Astrocyte (in vitro differentiated cells and primary cell): ENCODE data around the gene CIAO3. TPM values are rescaled to one million over a fixed set of nuclear protein-coding genes. Genes with fewer than 3 reads are reported as not detected.

Source experiments
- DNase-seq: peaks from one replicate; pipeline ENCODE4 v3.0.0-alpha.2; 2010; ENCODE audit warnings: low read depth
- FAIRE-seq: peaks from 2 replicates; lab custom pipeline; 2011; peaks lifted over from hg19 to GRCh38; lab: Jason Lieb, UNC
- H2AFZ ChIP-seq: 2 replicates; pipeline ENCODE4 v1.6.0; 2012; ENCODE audit warnings: low read depth, low read length, inconsistent platforms
- H3K27ac ChIP-seq: 2 replicates; pipeline ENCODE4 v1.5.1; 2011; ENCODE audit warnings: low read depth, low read length, inconsistent platforms
- H3K27me3 ChIP-seq: 2 replicates; pipeline ENCODE4 v1.6.0; 2011; ENCODE audit warnings: low read length, inconsistent platforms; ENCODE audit not compliant: insufficient read depth
- H3K36me3 ChIP-seq: 2 replicates; pipeline ENCODE4 v1.5.1; 2011; ENCODE audit warnings: low read length, inconsistent platforms; ENCODE audit not compliant: insufficient read depth
- H3K4me1 ChIP-seq: 2 replicates; pipeline ENCODE4 v1.5.1; 2011; ENCODE audit warnings: low read length, inconsistent platforms; ENCODE audit not compliant: insufficient read depth
- H3K4me2 ChIP-seq: 2 replicates; pipeline ENCODE4 v1.6.0; 2012; ENCODE audit warnings: low read length, inconsistent platforms
- H3K4me3 ChIP-seq: 2 replicates; pipeline ENCODE4 v1.5.1; 2011; ENCODE audit warnings: low read depth, mild to moderate bottlenecking, low read length, inconsistent platforms; ENCODE audit not compliant: insufficient read depth
- H3K79me2 ChIP-seq: 2 replicates; pipeline ENCODE4 v1.6.0; 2012; ENCODE audit warnings: mild to moderate bottlenecking, low read length, inconsistent platforms; ENCODE audit not compliant: insufficient read depth
- H3K9ac ChIP-seq: 2 replicates; pipeline ENCODE4 v1.6.0; 2012; ENCODE audit warnings: mild to moderate bottlenecking, low read length, inconsistent platforms
- H3K9me3 ChIP-seq: 2 replicates; pipeline ENCODE4 v1.5.1; 2012; ENCODE audit warnings: low read depth, mild to moderate bottlenecking, low read length, inconsistent platforms; ENCODE audit not compliant: insufficient read depth
- H4K20me1 ChIP-seq: 2 replicates; pipeline ENCODE4 v1.6.0; 2012; ENCODE audit warnings: low read length, inconsistent platforms; ENCODE audit not compliant: insufficient read depth
- H3K27ac Mint-ChIP-seq: one replicate; pipeline ENCODE4 v1.8.0; 2021; ENCODE audit warnings: mild to moderate bottlenecking, mixed read lengths; ENCODE audit not compliant: unreplicated experiment
- H3K27me3 Mint-ChIP-seq: one replicate; pipeline ENCODE4 v1.8.0; 2021; ENCODE audit warnings: low read depth, mixed read lengths; ENCODE audit not compliant: unreplicated experiment
- H3K36me3 Mint-ChIP-seq: one replicate; pipeline ENCODE4 v1.8.0; 2021; ENCODE audit warnings: low read depth, mixed read lengths; ENCODE audit not compliant: unreplicated experiment
- H3K4me1 Mint-ChIP-seq: one replicate; pipeline ENCODE4 v1.8.0; 2021; ENCODE audit warnings: low read depth, mixed read lengths; ENCODE audit not compliant: unreplicated experiment
- H3K4me3 Mint-ChIP-seq: one replicate; pipeline ENCODE4 v1.8.0; 2021; ENCODE audit warnings: mild to moderate bottlenecking, moderate library complexity, mixed read lengths; ENCODE audit not compliant: unreplicated experiment
- H3K9me3 Mint-ChIP-seq: one replicate; pipeline ENCODE4 v1.8.0; 2021; ENCODE audit warnings: mild to moderate bottlenecking, mixed read lengths; ENCODE audit not compliant: unreplicated experiment
- CTCF ChIP-seq: IDR thresholded peaks from 2 replicates; pipeline ENCODE4 v1.5.1; 2011; ENCODE audit warnings: low read depth, mild to moderate bottlenecking, inconsistent platforms, low read length, moderate library complexity; ENCODE audit not compliant: insufficient read depth
- EZH2 ChIP-seq: IDR thresholded peaks from 2 replicates; pipeline ENCODE4 v1.6.1; 2012; ENCODE audit warnings: mild to moderate bottlenecking, low read length, inconsistent platforms; ENCODE audit not compliant: insufficient read depth
- total RNA-seq: library from RNA; stranded (reverse); gene quantifications from 2 replicates; pipeline ENCODE4 v1.2.1, GENCODE V29; 2021

CIAO3 gene
- total RNA-seq, 1 donor from 2014 or later, result 19.6 TPM

DNA sequence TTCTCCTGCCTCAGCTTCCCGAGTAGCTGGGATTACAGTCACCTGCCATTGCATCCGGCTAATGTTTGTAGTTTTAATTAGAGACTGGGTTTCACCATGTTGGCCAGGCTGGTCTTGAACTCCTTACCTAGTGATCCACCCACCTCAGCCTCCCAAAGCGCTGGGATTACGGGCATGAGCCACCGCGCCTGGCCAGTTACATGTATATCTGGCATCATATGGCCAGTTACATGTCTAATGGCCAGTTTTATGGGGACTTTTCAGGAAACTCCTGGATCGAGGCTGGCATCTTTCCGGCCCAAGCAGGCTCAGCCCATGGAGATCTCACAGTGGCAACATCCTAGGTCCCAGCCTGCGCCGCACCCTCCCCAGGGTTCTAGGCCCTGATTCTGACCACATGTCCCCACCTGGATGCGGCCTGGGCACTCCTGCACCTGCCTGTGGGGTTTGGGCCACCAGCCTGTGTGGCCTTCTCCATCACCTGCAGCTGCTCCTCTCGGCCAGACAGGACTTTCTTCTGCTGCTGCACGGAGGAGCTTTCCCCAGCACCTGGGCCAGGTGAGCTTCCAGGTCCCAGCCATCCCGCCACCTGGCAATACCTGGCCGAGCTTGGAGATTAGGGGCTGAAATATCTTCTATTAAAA, 1.3 kb upstream of the CIAO3 start:
- H3K27ac ChIP-seq, result no peak overlapping the region
- FAIRE-seq, result no peak
- H3K4me3 ChIP-seq, result no peak overlapping the region
- H2AFZ ChIP-seq, result no peak overlapping the region
- H3K36me3 Mint-ChIP-seq, result peaks cover 2% of the 10 kb centered on the region
- no peak for TF ChIP-seq EZH2
- no peak for TF ChIP-seq CTCF
- peaks cover 9% of the 10 kb centered on the region for H3K4me1 ChIP-seq
- peaks cover 2% of the 10 kb centered on the region for H3K4me1 Mint-ChIP-seq
- H3K9ac ChIP-seq, result no peak overlapping the region
- DNase-seq, result no peak
- no peaks in the 10 kb centered on the region for H3K9me3 Mint-ChIP-seq
- no peaks in the 10 kb centered on the region for H3K27me3 ChIP-seq
- H3K4me2 ChIP-seq, result no peak overlapping the region
- peaks cover 5% of the 10 kb centered on the region for H4K20me1 ChIP-seq
- H3K27ac Mint-ChIP-seq, result no peak overlapping the region
- no peaks in the 10 kb centered on the region for H3K27me3 Mint-ChIP-seq
- peak overlapping the region; percentile 81 for H3K4me3 Mint-ChIP-seq
- H3K36me3 ChIP-seq, result peaks cover 2% of the 10 kb centered on the region
- H3K79me2 ChIP-seq, result peaks cover 11% of the 10 kb centered on the region
- H3K9me3 ChIP-seq, result no peaks in the 10 kb centered on the region

- FAIRE-seq (no peak), DNase-seq (no peak)
- Histone ChIP-seq H3K4me3 (peak overlapping the region; percentile 73), H4K20me1 (peaks cover 5% of the 10 kb centered on the region), H3K9me3 (no peaks in the 10 kb centered on the region), H3K27me3 (no peaks in the 10 kb centered on the region), H3K4me2 (peak overlapping the region; percentile 93), H3K27ac (peak overlapping the region; percentile 10), H3K9ac (peak overlapping the region; percentile 84), H3K4me1 (peaks cover 9% of the 10 kb centered on the region), H3K36me3 (peaks cover 6% of the 10 kb centered on the region), H3K79me2 (peaks cover 11% of the 10 kb centered on the region), H2AFZ (peak overlapping the region; percentile 73)
- Mint-ChIP-seq H3K36me3 (peaks cover 7% of the 10 kb centered on the region), H3K27ac (no peak overlapping the region), H3K9me3 (no peaks in the 10 kb centered on the region), H3K27me3 (no peaks in the 10 kb centered on the region), H3K4me3 (peak overlapping the region; percentile 83), H3K4me1 (peaks cover 2% of the 10 kb centered on the region)
- TF ChIP-seq CTCF, result no peak
- TF ChIP-seq EZH2, result no peak
These were observed 386 bp downstream of the CIAO3 start for GRCh38 chr16:740459-740763.
